ENCODE measurements around the gene E2F1. TPM values are rescaled to one million over a fixed set of nuclear protein-coding genes. Genes with fewer than 3 reads are reported as not detected.

E2F1 gene
- total RNA-seq, 1 donor from 2014 or later = 11.2 TPM

DNA sequence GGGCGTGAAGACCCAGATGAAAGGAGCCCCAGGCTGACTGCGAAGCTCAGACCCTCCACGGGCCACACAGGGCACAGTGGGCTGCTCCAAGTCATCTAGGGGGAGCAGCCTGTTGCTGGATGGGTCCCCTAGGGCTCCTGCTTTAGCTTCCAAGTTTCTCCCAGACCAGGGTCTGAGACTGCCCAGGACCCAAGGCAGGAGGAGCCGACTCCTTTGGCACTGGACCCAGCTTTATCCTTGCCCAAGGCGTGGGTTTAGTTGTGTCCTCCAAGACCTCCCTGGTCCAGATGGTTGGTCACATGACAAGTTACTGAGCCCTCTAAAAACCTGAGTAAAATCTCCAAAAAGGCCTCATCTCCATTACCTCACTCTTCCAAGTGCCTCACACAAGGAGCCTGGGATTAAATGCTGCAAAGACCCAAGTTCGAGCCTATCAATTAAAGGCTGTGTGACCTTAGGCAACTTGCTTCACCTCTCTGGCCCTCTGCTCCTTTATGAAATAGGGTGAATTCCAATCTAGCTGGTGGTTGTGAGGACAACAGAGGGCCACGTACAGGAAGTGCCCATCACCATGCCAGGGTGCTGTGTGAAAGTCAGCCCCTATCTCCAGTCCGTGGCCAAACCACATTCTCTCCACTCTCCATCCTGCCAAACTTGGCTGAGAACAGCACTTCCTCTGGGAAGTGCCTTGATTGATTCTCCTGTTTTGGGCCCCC, 14.5 kb downstream of the E2F1 start:
- no peak for DNase-seq

DNA sequence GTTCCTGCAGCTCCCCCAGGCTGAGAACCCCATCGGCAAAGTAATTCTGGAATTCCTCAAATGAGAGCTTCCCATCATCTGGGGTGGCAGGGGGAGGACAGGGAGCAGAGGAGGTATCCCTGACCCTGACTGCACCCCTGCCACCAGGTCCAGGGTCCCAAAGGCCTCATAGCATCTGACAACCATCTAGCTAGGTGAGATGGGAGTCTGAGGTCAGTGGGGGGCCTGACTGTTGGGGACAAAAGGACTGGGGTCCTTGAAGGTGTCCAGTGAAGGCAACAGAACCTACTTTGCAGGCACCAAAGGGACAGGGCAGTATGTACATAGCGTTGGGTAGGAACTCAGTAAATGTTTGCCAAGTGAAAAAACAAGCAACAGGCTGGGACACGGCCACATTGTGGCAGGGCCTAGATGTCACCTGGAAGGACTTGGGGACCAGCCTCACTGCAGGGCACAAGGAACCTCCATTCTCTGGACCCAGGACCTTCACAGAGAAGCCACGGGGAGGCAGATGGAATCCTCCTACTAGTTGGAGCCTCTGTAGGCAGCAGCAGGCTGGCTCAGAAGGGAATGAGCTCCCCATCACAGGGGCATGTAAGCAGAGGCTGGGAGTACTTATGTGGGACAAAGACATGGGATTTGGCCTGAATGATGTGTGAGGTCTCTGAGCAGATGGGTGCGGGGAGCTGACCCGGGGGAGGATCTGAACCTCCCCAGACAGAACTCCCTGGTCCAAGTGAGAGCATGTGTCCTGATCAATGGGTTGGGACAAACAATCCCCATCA, 15.3 kb downstream of the E2F1 start:
- no peak for DNase-seq

DNA sequence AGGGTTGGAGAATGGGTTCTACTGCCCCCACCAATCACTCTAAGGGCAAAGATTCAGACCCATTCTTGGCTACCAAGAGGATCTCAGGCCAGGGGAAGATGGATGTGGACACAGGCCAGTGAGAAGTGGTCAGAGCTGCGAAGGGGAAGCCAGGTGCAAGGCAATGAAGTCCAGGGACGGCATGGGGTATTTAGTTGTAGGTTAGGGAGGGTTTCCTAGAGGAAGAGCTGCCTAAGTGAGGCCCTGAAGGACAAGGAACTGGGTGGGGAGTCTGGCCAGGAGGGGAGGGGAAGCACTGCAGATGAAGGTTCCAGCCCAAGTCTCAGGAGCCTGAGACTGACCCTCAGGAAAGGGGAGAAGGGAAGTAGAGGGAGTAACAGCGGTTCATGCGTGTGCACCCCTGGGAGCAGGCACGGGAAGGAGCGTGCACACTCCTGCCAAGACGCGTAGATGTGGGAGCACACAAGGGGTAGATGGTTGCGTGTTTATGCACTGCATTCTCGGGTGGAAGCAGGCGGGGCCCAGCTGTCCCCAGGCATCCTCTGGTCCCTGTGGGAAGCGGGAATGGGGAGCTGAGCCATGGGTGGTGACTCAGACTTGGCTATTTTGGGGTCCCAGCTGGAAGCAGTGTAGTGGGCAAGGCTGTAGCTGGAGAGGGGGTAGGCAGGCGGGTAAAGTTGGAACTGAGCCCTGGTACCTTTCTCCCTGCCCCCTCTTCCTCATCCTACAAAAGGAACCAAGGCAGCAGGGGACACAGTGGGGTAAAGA, 16.1 kb downstream of the E2F1 start:
- no peak for DNase-seq

- no peak for DNase-seq
These were observed 17.0 kb downstream of the E2F1 start for GRCh38 chr20:33669224-33669623.

DNA sequence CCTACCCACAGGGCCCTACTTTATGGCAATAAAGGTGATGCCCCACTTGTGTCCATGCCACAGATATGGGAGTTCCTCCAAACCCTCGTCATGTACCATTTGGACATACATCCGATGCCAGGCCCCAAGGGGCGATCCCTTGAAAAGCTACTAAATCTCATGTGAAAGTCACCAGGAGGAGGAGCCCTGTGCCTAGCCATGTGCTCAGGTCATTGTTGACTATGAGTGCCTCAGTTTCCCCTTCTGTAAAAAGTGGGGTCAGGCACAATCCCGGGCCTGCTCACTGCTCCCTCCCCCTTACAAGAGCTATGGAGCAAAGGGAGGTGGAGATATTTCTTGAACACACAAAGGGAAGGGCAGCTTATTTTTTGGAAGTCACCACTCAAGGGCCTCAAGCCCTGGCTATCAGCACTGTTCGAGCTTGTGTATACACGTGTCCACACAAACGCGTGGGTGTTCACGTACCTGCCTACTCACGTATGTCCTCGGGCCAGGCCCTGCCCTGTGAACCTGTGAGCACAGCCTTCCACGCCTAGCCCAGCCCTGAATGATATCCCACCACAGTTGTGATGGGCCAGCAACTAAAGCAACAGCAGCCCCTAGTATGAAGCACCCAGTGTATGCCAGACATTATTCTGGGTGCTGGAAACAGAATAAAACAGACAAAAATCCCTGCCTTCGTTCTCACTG, 17.6 kb downstream of the E2F1 start:
- DNase-seq = no peak

- peak; percentile 88 for DNase-seq
These were observed 18.3 kb downstream of the E2F1 start for GRCh38 chr20:33667676-33668465.

DNA sequence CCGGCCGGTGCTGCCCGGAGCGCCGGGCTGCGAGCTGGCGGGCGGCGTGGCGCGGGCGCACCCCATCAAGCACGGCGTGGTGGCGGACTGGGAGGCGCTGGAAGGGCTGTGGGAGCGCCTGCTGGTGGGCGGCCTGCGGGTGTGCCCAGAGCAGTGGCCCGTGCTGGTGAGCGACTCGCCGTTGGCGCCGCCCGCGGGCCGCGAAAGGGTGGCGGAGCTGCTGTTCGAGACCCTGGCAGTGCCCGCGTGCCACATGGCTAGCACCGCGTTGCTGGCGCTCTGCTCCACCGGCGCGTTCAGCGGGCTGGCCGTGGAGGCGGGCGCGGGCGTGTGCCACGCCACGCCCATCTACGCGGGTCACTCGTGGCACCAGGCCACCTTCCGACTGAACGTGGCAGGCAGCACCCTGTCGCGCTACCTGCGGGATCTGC, 18.9 kb downstream of the E2F1 start:
- peak; percentile 48 for DNase-seq

GRCh38 chr20:33666293-33667244, 19.6 kb downstream of the E2F1 start, which contains the start of gene ACTL10:
TSS of gene ACTL10 (plus strand) at chr20:33666943. CDS start at chr20:33667498, 555 bp downstream.
- peak; percentile 98 for DNase-seq

DNA sequence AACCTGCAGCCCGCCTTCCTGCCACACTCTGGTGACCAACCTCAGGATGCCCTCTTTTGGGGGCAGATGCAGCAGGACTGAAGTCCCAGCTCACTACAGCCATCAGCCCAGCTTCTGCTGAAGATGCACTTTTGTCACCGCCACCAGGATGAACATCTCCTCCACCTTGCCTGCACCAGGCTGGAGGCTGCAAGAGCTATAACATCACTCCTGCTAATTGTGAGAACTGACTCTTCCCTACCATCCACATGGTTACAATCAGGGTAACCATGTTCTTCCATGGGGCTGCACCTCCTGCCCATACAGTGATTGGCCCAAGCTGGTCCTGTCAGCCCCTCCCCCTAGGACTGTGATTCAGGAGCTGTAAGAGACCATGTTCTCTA, 21.4 kb downstream of the E2F1 start:
- no peak for DNase-seq

DNA sequence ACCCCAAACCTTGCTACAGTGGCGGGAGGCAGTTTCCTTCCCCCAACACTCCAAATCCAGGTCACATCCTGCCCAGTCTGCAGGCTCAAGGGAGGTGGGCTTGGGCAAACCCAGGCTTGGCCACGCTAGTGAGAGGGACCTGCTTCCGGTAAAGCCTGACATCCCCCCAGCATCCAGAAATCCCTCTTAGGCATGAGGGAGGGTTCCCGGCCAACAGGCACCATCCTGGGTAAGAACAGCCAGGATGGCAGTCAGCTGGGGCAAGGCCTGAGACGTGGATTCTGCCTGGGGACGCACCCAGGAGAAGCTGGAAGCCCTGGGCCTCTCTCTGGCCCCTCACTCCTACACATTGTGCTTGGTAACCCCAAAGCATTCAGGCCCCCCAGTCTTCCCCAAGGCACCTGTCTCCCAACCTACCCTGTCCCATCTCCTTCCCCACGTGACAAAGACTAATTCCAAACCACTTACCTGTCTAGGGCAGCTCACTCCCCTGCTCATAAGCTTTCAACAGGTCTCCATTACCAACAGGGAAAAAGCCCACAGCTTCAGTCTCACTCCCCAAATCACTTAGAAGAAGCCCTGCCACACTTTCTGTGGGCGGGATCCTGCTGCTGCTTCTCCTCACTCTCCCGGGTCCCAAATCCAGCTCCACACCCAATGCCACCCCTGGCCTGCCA, 22.0 kb downstream of the E2F1 start:
- DNase-seq = no peak

DNA sequence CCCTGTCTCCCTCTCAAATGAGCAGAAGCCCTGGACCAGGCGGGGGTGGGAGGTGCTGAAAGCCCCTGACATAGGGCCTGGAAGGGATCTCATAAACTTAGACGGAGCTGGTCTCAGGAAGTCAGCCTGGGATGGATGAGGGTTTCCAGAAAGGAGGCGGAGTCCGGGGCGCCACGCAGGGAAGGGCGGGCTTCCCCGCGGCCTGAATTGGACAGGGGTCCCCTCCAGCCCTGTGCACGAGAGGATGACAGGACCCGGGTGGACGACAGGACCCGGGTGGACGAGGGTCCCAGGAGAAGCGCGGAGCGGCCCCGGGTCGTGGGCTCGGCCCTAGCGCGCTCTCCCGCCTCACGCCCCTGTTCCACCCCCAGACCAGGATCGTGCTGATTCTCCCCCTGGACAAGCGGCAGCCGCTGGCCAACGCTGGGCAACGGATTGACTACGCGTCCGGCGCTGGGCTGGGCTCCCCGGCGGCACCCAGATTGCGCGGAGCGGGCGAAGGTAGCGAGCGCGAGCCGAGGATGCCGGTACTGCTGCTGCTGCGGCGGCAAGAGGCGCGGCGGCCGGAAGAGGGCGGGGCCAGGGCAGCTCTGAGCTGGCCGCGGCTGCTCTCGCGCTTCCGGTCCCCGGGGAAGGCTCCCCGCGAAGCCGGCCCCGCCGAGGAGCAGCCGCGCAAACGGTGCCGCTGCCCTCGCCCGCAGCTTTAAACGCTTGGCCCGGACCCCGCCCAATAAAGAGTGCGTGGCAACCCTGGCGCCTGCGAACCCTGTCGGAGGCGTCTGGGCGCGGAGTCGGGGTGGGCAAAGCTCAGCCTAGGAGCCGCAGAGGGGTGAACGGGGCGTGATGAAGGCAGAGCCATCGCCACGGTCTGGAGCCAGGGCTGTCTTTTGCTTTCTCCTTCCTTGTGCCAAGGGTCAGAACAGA, 22.8 kb downstream of the E2F1 start:
- peak; percentile 66 for DNase-seq

GRCh38 chr20:33662172-33662571, 24.0 kb downstream of the E2F1 start, which contains the start of gene C20orf144:
TSS of gene C20orf144 (plus strand) at chr20:33662327. CDS start at chr20:33662346, 19 bp downstream.
- no peak for DNase-seq

DNA sequence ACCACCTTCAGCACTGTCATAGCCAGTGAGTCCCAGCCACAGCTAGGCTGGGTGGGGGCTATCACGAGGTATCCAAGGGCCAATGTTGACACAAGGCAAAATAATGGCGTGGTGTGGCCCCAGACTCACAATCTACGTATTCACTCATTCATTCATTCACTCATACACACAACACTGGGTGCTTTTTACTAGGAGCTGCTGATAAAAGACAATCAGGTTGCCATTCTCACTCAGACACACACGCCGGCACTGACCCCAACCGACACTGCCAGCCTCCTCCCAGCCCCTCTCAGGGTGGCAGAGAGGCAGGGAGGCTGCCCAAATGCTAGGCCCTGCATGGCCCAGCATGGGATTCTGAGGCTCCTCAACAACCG, 25.5 kb downstream of the E2F1 start:
- DNase-seq = no peak

- DNase-seq = no peak
These were observed 26.0 kb downstream of the E2F1 start for GRCh38 chr20:33660035-33660684.

GRCh38 chr20:33659341-33660034, 26.7 kb downstream of the E2F1 start:
- DNase-seq = no peak

DNA sequence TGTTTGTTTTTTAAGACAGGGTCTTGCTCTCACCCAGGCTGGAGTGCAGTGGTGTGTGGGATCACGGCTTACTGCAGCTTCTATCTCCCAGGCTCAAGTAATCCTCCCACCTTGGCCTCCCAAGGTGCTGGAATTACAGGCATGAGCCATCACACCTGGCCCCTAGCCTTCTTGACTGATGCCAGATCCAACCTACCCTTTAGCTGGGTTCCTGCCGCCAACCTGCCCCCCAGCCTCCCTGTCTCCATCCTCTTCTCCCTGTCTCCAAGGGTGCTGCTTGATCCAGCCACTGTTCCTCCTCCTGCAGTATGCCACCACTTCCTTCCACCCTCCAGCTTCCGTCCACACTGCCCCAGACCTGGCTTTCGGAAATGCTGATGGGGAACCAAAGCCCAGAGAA, 27.3 kb downstream of the E2F1 start:
- no peak for DNase-seq

GRCh38 chr20:33658510-33658909, 27.7 kb downstream of the E2F1 start:
- no peak for DNase-seq

GRCh38 chr20:33657704-33658095, 28.5 kb downstream of the E2F1 start:
- DNase-seq = no peak

All from dermis blood vessel endothelial cell (primary cell).